A549 (cell line): ENCODE results near the gene CD151.

Source experiments
- FOXS1 ChIP-seq: fragments of 250-450 bp; sonication (Bioruptor Pico); IDR thresholded peaks from 2 replicates; pipeline ENCODE4 v1.5.0; 2020; ENCODE audit warnings: mild to moderate bottlenecking, moderate library complexity
- JUNB ChIP-seq: fragments of >200 bp; sonication (Bioruptor Twin); formaldehyde crosslinking; IDR thresholded peaks from 2 replicates; pipeline ENCODE4 v1.6.1; 2016
- KDM1A ChIP-seq: fragments of 200-600 bp; sonication (generic); IDR thresholded peaks from 2 replicates; pipeline ENCODE4 v1.6.1; 2016; ENCODE audit warnings: low read depth, mild to moderate bottlenecking
- KDM5A ChIP-seq: fragments of 200-600 bp; sonication (generic); IDR thresholded peaks from 2 replicates; pipeline ENCODE4 v1.6.1; 2016; ENCODE audit warnings: antibody characterized with exemption, mild to moderate bottlenecking
- NR3C1 ChIP-seq: fragments of >200 bp; sonication (Bioruptor Twin); formaldehyde crosslinking; IDR thresholded peaks from 3 replicates; pipeline ENCODE4 v1.6.1; 2017
- RAD21 ChIP-seq, 2 experiments: fragments of >200 bp in 1 of 2; sonication (Bioruptor Twin) in 1 of 2; formaldehyde crosslinking in 1 of 2; IDR thresholded peaks in 1 of 2; conservative IDR thresholded peaks in 1 of 2; 2 replicates in 1 of 2; 3 replicates in 1 of 2; pipeline ENCODE4 v1.6.1; 2012 to 2018; ENCODE audit warnings: inconsistent platforms in 1 of 2
- TF ChIP-seq, protein P1 (sequence below): fragments of >200 bp; sonication (Bioruptor Twin); formaldehyde crosslinking; IDR thresholded peaks from 3 replicates; pipeline ENCODE4 v1.5.1; 2016
- TF ChIP-seq, protein P2 (sequence below): fragments of >200 bp; sonication (Bioruptor Twin); formaldehyde crosslinking; IDR thresholded peaks from 3 replicates; pipeline ENCODE4 v1.6.1; 2016

DNA sequence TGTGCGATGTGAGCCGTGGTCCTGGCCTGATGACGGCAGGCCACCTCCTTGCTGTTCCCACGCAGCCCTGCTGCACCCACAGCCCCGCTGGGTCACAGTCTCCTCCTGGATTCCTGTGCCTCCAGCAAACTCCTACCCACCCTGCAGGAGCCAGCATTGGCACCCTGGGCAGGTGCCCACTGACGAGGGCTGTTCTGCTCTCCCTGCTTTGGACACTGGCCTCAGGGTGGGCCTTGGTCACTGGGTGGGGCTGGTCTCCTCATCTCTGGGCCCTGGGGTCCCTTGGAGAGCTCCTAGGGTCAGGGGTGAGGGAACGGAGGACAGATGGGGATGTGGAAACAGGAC lies 22.6 kb downstream of the CD151 start:
- TF ChIP-seq KDM5A (no peak), FOXS1 (CRISPR knock-in tag) (no peak), JUNB (no peak), NR3C1 (no peak), KDM1A (no peak), RAD21 (conservative IDR thresholded peaks at IDR 0.05 in 1 of 2, IDR thresholded peaks at IDR 0.05 in 1 of 2) (no peak)
- TF ChIP-seq, protein P1, sequence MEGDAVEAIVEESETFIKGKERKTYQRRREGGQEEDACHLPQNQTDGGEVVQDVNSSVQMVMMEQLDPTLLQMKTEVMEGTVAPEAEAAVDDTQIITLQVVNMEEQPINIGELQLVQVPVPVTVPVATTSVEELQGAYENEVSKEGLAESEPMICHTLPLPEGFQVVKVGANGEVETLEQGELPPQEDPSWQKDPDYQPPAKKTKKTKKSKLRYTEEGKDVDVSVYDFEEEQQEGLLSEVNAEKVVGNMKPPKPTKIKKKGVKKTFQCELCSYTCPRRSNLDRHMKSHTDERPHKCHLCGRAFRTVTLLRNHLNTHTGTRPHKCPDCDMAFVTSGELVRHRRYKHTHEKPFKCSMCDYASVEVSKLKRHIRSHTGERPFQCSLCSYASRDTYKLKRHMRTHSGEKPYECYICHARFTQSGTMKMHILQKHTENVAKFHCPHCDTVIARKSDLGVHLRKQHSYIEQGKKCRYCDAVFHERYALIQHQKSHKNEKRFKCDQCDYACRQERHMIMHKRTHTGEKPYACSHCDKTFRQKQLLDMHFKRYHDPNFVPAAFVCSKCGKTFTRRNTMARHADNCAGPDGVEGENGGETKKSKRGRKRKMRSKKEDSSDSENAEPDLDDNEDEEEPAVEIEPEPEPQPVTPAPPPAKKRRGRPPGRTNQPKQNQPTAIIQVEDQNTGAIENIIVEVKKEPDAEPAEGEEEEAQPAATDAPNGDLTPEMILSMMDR, result no peak
- TF ChIP-seq, protein P2, sequence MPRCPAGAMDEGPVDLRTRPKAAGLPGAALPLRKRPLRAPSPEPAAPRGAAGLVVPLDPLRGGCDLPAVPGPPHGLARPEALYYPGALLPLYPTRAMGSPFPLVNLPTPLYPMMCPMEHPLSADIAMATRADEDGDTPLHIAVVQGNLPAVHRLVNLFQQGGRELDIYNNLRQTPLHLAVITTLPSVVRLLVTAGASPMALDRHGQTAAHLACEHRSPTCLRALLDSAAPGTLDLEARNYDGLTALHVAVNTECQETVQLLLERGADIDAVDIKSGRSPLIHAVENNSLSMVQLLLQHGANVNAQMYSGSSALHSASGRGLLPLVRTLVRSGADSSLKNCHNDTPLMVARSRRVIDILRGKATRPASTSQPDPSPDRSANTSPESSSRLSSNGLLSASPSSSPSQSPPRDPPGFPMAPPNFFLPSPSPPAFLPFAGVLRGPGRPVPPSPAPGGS, result no peak
